Adrenal gland (tissue), 12 donors: ENCODE data around the gene PLXNA4. TPM values are rescaled to one million over a fixed set of nuclear protein-coding genes. Genes with fewer than 3 reads are reported as not detected.

ENCODE experiments used
- DNase-seq, 7 donors: peaks; one replicate each; pipeline ENCODE4 v3.0.0-alpha.2; 2019 to 2020
- H3K27ac ChIP-seq, 5 donors: fragments of 200-600 bp; sonication (generic) in 4 of 5; 1 replicate in 3 of 5; 2 replicates in 2 of 5; pipeline versions ENCODE4 v1.5.1 to v1.8.0; 2016 to 2020; ENCODE audit warnings: mild to moderate bottlenecking in 1 of 5
- H3K27me3 ChIP-seq: fragments of 200-600 bp; 2 replicates; pipeline ENCODE4 v1.8.0; 2021
- H3K36me3 ChIP-seq, 2 donors: fragments of 200-600 bp; replicated peaks in 1 of 2; 1 replicate in 1 of 2; 2 replicates in 1 of 2; pipeline versions ENCODE4 v1.5.1 to v1.8.0; 2018 to 2022
- H3K4me1 ChIP-seq, 2 donors: fragments of 200-600 bp; replicated peaks in 1 of 2; 1 replicate in 1 of 2; 2 replicates in 1 of 2; pipeline versions ENCODE4 v1.5.1 to v1.8.0; 2018 to 2021
- H3K4me3 ChIP-seq, 4 donors: fragments of 200-600 bp; sonication (generic) in 3 of 4; one replicate each; pipeline ENCODE4 v1.5.1; 2016 to 2018
- H3K9me3 ChIP-seq, 3 donors: fragments of 200-600 bp; sonication (generic) in 1 of 3; replicated peaks in 1 of 3; 1 replicate in 2 of 3; 2 replicates in 1 of 3; pipeline versions ENCODE4 v1.5.1 to v1.8.0; 2016 to 2021
- POLR2A ChIP-seq, 2 donors: fragments of 450-650 bp; IDR thresholded peaks; one replicate each; pipeline ENCODE4 v1.6.1; 2017; ENCODE audit warnings: antibody characterized with exemption in 2 of 2, mild to moderate bottlenecking in 2 of 2, moderate library complexity in 1 of 2
- WGBS, 4 donors: extraction: QIAGEN DNeasy Blood & Tissue Kit in 2 of 4; methylation state at CpG; one replicate each; pipeline versions ENCODE4 v1.1.5 to v1.1.7; 2013 to 2017; 5-methylcytosine and 5-hydroxymethylcytosine counted together
- intact Hi-C, 2 donors: fragments of 100-400 bp; cut with DNase I; formaldehyde crosslinking; loops; one replicate each; pipeline versions ENCODE4 v1.14.1 to v1.15.0; 2022 to 2023
- polyA plus RNA-seq, 3 donors: library from polyadenylated mRNA; stranded (reverse); fragments of 200-250 nt in 2 of 3; fragments of 350-450 nt in 1 of 3; fragmentation: Illumina TruSeq in 1 of 3; extraction: RNeasy Lipid Tissue Mini Kit (QIAGEN cat#74804) in 1 of 3; gene quantifications; one replicate each; pipeline ENCODE4 v1.2.3, GENCODE V29; 2013 to 2014
- total RNA-seq, 9 donors: library from RNA; depleted of rRNA in 4 of 9; stranded (reverse); fragments of >200 nt in 4 of 9; fragments of 120-200 nt in 1 of 9; fragmentation: NEBNext Ultra II Directional in 1 of 9; extraction: Animal tissue kit (Norgen Biotek cat#: 25700) in 1 of 9; gene quantifications; one replicate each; pipeline versions ENCODE4 v1.1.0 to v1.2.4, GENCODE V29; 2013 to 2023
- TF ChIP-seq, protein P1 (sequence below), 6 experiments: fragments of 450-650 bp in 4 of 6; fragments of 200-600 bp in 2 of 6; sonication (generic) in 1 of 6; IDR thresholded peaks; 1 replicate in 5 of 6; 2 replicates in 1 of 6; pipeline versions ENCODE4 v1.5.1 to v1.8.0; 2016 to 2021; ENCODE audit warnings: antibody characterized with exemption in 6 of 6, mild to moderate bottlenecking in 2 of 6, moderate library complexity in 1 of 6
- donor health status: healthy with polysubstance abuse.
- donor health status: Bipolar disorder and iron deficiency.
- donor health status: DM: yes; HTN: yes; CAD: no.
- donor health status: DM: no; HTN: no; CAD: no.
- donor health status: DM: no; HTN: no; CAD: no.
- donor health status: DM: yes; HTN: yes; CAD: no.

Gene PLXNA4
- total and polyA plus RNA-seq, 12 donors: 0.99 to 10.7 (median 3.6) TPM

DNA sequence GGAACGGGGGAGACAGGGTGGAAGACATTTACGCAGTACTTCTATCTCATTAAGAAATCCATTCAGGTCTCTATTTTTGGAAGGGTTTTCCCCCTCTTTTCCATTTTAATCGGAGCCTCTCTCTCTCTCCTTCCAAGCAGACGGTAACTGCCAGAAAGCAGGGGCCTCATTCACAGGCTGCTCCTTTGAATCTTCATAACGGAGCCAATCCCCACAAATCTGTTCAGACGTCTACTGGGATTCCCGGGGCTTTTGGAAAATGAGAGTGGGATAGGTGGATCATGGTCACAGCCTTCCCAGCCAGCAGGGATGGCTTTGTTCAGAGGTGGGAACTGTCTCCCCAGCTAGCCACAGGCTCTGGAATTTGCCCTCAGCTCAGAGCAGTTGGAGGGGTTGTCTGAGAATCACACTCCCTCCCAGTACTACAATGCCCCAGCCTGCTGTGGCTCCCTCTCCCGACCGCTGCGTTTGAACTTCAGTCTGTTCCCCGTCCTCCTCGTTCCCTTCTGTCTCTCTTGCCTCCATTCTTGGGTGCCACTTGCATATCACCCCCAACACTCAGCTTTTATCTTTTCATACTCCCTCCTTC, 413.6 kb downstream of the PLXNA4 start:
- intact Hi-C loops: no loop called here
- Histone ChIP-seq H3K27ac (no peak overlapping the region), H3K4me1 (no peaks in the 10 kb centered on the region), H3K4me3 (no peak overlapping the region), H3K9me3 (no peaks in the 10 kb centered on the region), H3K36me3 (no peaks in the 10 kb centered on the region), H3K27me3 (no peaks in the 10 kb centered on the region)
- no peak for DNase-seq
- WGBS, 4 donors: 70 to 81% (median 75%) methylated on average over 12 of the region's 12 CpGs
- TF ChIP-seq POLR2A (IDR thresholded peaks at IDR 0.05): no peak
- TF ChIP-seq, protein P1, sequence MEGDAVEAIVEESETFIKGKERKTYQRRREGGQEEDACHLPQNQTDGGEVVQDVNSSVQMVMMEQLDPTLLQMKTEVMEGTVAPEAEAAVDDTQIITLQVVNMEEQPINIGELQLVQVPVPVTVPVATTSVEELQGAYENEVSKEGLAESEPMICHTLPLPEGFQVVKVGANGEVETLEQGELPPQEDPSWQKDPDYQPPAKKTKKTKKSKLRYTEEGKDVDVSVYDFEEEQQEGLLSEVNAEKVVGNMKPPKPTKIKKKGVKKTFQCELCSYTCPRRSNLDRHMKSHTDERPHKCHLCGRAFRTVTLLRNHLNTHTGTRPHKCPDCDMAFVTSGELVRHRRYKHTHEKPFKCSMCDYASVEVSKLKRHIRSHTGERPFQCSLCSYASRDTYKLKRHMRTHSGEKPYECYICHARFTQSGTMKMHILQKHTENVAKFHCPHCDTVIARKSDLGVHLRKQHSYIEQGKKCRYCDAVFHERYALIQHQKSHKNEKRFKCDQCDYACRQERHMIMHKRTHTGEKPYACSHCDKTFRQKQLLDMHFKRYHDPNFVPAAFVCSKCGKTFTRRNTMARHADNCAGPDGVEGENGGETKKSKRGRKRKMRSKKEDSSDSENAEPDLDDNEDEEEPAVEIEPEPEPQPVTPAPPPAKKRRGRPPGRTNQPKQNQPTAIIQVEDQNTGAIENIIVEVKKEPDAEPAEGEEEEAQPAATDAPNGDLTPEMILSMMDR (IDR thresholded peaks at IDR 0.05): no peak

DNA sequence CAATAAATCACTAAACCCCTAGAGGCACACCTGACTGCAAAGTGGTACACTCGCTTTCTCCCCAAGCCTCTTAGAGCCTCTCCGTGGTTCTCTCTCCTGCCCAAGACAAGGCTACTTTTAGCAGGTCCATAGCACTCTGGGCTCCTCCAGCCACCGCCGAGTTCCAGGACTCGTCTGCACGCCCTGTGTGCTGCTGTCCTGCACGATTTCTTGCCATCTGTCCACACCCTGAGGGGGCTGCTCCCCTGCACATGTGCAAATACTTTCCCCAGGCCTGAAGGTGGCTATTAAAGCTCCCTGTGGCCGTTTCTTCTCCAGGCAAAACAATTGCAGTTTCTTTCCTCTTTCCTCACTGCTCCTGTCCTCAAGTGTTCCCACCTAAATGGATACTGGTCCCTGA, 414.3 kb downstream of the PLXNA4 start:
- Histone ChIP-seq H3K36me3 (no peaks in the 10 kb centered on the region), H3K9me3 (no peaks in the 10 kb centered on the region), H3K4me1 (no peaks in the 10 kb centered on the region), H3K27ac (no peak overlapping the region), H3K27me3 (no peaks in the 10 kb centered on the region), H3K4me3 (no peak overlapping the region)
- no peak for DNase-seq
- no peak for TF ChIP-seq POLR2A (IDR thresholded peaks at IDR 0.05)
- TF ChIP-seq, protein P1 (IDR thresholded peaks at IDR 0.05): no peak
- intact Hi-C loops: no loop called here
- WGBS, 4 donors: 72 to 78% (median 75%) methylated on average over 8 of the region's 8 CpGs

DNA sequence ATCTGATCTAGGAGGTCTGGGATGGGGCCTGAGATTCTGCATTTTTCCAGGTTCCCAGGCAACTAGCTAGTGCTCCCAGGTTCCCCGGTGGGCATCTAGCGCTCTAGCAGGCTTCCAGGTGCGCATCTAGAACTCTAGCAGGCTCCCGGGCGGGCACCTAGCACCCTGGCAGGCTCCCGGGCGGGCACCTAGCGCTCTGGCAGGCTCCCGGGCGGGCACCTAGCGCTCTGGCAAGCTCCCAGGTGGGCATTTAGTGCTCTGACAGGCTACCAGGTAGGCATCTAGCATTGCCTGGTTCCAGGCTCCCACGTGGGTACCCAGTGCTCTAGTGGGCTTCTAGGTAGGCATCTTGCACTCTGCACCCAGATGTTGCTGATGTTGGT, 414.7 kb downstream of the PLXNA4 start:
- intact Hi-C loops: no loop called here
- DNase-seq: no peak
- no peaks in the 10 kb centered on the region for H3K27me3 ChIP-seq
- H3K9me3 ChIP-seq: no peaks in the 10 kb centered on the region
- WGBS, 4 donors: 76 to 92% (median 89%) methylated on average over 4 to 12 of the region's 12 CpGs; no CpG with 5 or more reads in 1 of the 4 donors
- no peak overlapping the region for H3K27ac ChIP-seq
- no peaks in the 10 kb centered on the region for H3K36me3 ChIP-seq
- H3K4me1 ChIP-seq: no peaks in the 10 kb centered on the region
- no peak overlapping the region for H3K4me3 ChIP-seq
- TF ChIP-seq POLR2A (IDR thresholded peaks at IDR 0.05): no peak
- TF ChIP-seq, protein P1 (IDR thresholded peaks at IDR 0.05): no peak

DNA sequence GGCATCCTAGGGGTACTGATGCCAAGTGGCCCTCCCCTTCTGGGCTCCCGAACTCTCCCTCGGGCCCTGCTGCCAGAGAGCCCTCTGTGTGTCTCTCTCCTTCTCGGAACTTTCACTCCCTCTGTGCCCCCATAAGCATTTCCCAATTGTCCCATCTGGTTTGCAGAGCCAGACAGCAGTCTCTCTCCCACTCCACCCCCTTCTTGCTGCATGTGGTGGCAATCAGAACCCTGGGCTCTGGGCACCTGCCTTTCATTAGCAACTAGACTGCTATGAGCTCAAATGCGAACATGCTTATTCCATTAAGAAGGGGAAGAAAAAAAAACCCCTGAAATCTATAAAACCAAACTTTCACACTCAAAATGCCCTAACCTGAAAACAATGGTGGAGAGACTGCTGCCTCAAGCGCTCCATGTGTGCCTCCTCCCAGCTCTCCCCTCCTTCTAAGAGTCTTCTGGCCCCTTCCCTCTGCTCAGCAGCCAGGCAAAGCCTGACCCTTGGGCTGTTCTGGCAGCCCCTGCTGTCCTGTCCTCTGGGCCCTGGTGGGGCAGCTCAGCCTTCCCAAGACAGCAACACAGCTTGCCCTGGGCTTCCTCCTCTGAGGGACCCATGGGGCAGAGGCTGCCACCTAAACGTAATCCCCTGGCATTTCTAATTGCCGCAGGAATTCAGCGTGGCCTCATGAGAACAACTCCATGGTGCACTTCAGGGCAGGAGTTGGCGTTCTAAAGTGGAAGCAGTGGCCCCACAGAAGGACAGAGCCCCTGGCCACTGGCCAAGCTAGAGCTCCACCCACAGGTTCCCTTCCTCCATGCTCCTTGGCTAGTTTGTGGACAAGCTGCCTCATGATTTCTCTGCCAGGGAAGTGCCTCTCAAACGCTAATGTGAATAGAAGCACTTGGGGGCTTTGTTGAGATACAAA, 415.4 kb downstream of the PLXNA4 start:
- Histone ChIP-seq H3K36me3 (no peaks in the 10 kb centered on the region), H3K9me3 (no peaks in the 10 kb centered on the region), H3K27ac (no peak overlapping the region), H3K4me1 (no peaks in the 10 kb centered on the region), H3K27me3 (no peaks in the 10 kb centered on the region), H3K4me3 (no peak overlapping the region)
- no peak for TF ChIP-seq POLR2A (IDR thresholded peaks at IDR 0.05)
- TF ChIP-seq, protein P1 (IDR thresholded peaks at IDR 0.05): no peak
- intact Hi-C loops: no loop called here
- WGBS, 4 donors: 60 to 70% (median 65%) methylated on average over 9 to 10 of the region's 10 CpGs
- DNase-seq: peak in 5 of 7 donors; percentile 22 to 59 (median 35)
